ENCODE results near the gene MAP1A. TPM values are rescaled to one million over a fixed set of nuclear protein-coding genes. Genes with fewer than 3 reads are reported as not detected.
"Not testable (repeated sequence)": the region's sequence is repeated elsewhere in the genome, so short reads cannot be mapped to it uniquely, and the experiment has no call there.

MAP1A gene
- total RNA-seq, 1 experiment from 2014 or later = 2.4 TPM

GRCh38 chr15:43529141-43529540 lies 11.7 kb downstream of the MAP1A start:
- DNase-seq (ENCODE audit: low read depth) = no peak

GRCh38 chr15:43529587-43530345 lies 12.4 kb downstream of the MAP1A start:
- no peak for DNase-seq (ENCODE audit: low read depth)

DNA sequence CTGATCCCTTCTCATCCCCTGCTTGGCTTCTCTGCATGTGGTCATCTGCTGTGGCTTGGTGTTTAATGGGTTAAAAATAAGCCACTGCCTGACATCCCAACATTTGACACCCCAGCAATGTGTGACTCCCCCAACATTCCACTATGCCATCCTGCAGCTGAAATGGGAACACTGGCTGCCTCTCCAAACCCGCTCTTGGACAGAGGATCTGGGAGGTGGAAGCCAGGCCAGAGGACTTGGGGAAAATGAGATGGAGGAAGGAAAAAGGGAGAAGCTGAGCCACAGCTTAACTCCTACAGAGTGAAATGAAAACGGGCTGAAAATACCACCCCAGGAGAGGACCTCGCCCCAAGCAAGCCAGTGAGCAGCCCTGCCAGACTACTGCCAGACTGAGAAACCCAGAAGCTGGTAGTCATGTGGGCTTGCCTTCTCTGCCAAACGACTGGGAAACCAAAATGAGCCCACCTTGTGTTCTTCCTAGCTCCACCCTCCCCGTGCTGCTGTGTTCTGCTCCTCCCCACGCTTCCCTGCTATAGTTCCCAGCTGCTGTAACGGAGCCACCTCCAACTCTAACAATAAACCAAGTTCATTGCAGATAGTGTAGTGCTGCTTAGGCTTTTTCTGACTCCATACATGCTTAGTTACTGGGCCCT lies 13.7 kb downstream of the MAP1A start:
- DNase-seq (ENCODE audit: low read depth) = no peak

DNA sequence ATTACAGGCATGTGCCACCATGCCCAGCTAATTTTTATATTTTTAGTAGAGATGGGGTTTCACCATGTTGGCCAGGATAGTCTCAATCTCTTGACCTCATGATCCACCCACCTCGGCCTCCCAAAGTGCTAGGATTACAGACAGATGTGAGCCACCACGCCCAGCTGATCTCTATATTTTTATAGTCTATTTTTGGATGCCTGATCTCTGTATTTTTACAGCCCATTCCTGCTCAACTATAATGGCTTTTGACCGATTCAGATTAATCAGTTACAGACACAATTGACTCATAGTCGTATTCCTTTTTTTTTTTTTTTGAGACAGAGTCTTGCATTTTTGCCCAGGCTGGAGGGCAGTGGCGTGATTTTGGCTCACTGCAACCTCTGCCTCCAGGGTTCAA lies 15.4 kb downstream of the MAP1A start:
- DNase-seq (ENCODE audit: low read depth) = not testable (repeated sequence)

DNA sequence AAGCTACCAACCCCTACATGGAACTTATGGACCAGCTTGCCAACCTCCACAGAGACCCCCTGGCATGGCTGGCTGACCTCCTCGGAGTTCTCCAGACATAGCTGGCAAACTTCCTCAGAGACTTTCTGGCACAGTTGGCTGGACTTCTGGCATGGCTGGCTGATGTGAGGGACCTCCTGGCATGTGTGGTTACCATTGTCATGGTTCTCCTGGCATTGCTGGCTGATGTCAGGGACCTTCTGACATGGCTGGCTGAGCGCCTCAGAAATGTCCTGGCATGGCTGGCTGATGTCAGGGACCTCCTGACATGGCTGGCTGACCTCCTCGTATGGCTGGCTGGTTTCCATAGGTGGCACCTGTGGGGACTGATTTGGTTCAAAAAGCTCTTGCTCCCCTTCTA lies 17.5 kb downstream of the MAP1A start:
- DNase-seq (ENCODE audit: low read depth) = no peak

GRCh38 chr15:43538091-43538490 lies 20.7 kb downstream of the MAP1A start:
- DNase-seq (ENCODE audit: low read depth) = no peak

DNA sequence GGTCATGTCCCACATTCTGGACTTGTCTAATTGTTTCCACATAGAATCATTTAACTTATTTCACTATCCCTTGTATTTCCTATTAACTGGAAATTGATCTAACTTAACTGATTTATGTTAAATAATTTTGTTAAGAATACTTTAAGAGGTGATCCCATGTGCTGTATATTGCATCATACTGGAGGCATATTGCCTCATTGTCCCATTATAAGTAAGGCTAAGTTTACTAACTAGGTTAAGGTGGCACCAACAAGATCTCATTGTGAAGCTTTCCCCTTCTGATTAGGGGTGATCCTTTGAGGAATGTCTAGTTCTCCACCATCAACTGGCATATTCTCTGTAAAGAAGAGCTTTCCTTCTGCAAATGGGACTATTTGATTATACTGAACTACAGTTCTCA lies 24.4 kb downstream of the MAP1A start:
- DNase-seq (ENCODE audit: low read depth) = no peak

DNA sequence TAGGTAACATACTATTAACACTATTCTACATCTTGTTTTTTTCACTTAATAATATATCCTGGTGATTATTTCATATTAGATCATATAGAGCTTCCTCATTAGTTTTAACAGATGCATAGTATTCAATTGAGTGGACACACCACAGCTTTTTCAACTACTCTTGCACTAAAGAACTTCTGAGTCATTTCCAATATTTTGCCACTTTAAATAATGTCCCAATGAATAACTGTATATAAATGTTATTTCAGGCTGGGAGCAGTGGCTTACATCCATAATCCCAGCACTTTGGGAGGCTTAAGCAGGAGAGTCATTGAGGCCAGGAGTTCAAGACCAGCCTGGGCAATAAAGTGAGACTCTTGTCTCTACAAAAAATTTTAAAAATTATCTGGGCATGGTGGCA lies 26.9 kb downstream of the MAP1A start:
- DNase-seq (ENCODE audit: low read depth) = no peak

DNA sequence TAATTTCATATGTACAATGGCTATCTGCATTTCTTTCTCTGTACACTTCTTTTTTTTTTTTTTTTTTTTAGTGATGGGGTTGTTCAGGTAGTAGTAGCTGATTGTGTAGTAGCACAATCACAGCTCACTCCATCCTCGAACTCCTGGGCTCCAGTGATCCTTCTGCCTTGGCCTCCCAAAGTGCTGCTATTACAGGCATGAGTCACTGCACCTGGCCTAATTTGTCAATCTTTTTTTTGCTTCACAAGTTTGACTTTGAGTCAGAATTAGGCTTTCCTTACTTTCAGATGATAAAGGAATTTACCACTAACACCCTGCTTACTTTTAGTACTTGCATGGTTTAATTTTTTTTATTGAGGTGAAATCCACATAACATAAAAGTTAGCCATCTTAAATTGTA lies 28.0 kb downstream of the MAP1A start:
- no peak for DNase-seq (ENCODE audit: low read depth)

GRCh38 chr15:43547539-43547938 lies 30.1 kb downstream of the MAP1A start:
- no peak for DNase-seq (ENCODE audit: low read depth)

DNA sequence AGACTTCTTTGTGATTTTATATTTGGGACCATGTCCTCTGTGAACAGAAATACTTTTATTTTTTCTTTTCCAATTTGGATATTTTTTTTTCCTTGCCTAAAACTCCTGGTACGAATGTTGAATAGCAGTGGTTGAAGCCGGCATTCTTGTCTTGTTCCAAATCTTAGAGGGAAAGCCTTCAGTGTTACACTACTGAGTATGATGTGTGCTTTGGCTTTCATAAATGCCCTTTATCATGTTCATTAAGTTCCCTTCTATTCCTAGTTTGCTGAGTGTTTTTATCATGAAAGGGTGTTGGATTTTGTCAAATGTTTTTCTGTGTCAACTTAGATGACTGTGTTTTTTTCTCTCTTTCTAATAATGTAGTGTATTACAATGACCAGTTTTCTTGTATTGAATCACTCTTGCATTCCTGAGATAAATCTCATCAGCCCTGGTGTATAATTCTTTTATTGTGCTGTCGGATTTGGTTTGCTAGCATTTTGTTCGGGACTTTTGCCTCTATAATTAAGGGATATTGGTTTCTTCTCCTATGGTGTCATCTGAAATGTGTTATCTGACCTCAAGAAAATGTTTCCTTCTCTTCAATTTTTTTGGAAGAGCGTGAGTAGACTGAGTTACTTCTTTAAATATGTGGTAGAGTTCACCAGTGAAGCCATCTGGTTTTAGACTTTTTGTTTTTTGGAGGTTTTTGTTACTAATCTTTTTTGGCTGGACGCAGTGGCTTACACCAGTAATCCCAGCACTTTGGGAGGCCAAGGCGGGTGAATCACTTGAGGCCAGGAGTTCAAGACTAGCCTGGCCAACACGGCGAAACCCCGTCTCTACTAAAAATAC lies 33.3 kb downstream of the MAP1A start:
- DNase-seq (ENCODE audit: low read depth) = no peak

GRCh38 chr15:43552256-43552655 lies 34.8 kb downstream of the MAP1A start:
- no peak for DNase-seq (ENCODE audit: low read depth)

DNA sequence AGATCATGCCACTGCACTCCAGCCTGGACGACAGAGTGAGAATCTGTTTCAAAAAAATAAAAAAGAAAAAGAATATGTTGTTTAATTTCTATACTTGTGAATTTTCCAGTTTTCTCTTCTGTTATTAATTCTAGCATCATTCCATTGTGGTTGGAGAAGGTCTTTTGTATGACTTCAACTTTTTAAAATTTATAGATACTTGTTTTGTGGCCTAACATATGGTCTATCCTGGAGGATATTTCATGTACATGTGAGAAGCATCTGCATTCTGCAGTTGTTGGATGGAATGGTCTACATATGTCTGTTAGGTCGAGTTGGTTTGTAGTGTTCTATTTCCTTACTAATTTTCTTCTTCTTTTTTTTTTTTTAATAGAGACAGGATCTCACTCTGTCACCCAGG lies 35.6 kb downstream of the MAP1A start:
- no peak for DNase-seq (ENCODE audit: low read depth)

- not testable (repeated sequence) for DNase-seq (ENCODE audit: low read depth)
Measured at GRCh38 chr15:43562753-43563152, 45.3 kb downstream of the MAP1A start.

- not testable (repeated sequence) for DNase-seq (ENCODE audit: low read depth)
Measured at GRCh38 chr15:43563793-43564192, 46.4 kb downstream of the MAP1A start.

- not testable (repeated sequence) for DNase-seq (ENCODE audit: low read depth)
Measured at GRCh38 chr15:43566615-43567014, 49.2 kb downstream of the MAP1A start.

- DNase-seq (ENCODE audit: low read depth) = not testable (repeated sequence)
Measured at GRCh38 chr15:43574607-43575006, 57.2 kb downstream of the MAP1A start.

Other genes starting within 250 kb of the MAP1A start
- not detected in 2 replicates for gene TGM7, start 215.4 kb upstream of the MAP1A start, total RNA-seq (2014; rRNA removed; shearing (Covaris generic))
- gene LCMT2, start 187.0 kb upstream of the MAP1A start, total RNA-seq (2014; rRNA removed; shearing (Covaris generic)) = 9.5 and 14.7 TPM in 2 replicates
- gene ZSCAN29, start 146.6 kb upstream of the MAP1A start, total RNA-seq (2014; rRNA removed; shearing (Covaris generic)) = 12.7 and 13.4 TPM in 2 replicates
- gene TUBGCP4, start 146.5 kb upstream of the MAP1A start, total RNA-seq (2014; rRNA removed; shearing (Covaris generic)) = 16.9 and 17.6 TPM in 2 replicates
- 25.4 and 26.7 TPM in 2 replicates for gene TP53BP1, start 24.5 kb upstream of the MAP1A start, total RNA-seq (2014; rRNA removed; shearing (Covaris generic))
- 16.7 and 16.9 TPM in 2 replicates for gene PPIP5K1, start 72.6 kb downstream of the MAP1A start, total RNA-seq (2014; rRNA removed; shearing (Covaris generic))
- gene CKMT1B, start 76.4 kb downstream of the MAP1A start, total RNA-seq (2014; rRNA removed; shearing (Covaris generic)) = not detected in 2 replicates
- not detected in 2 replicates for gene STRC, start 101.2 kb downstream of the MAP1A start, total RNA-seq (2014; rRNA removed; shearing (Covaris generic))
- gene CATSPER2, start 131.2 kb downstream of the MAP1A start, total RNA-seq (2014; rRNA removed; shearing (Covaris generic)) = 0.60 and 1.9 TPM in 2 replicates
- 0.24 TPM in 1 of 2 replicates, not detected in the other for gene CKMT1A, start 176.3 kb downstream of the MAP1A start, total RNA-seq (2014; rRNA removed; shearing (Covaris generic))
- gene PDIA3, start 228.8 kb downstream of the MAP1A start, total RNA-seq (2014; rRNA removed; shearing (Covaris generic)) = 303 and 323 TPM in 2 replicates

Data from RPMI7951 (cell line).